T-helper 17 cell (primary cell): ENCODE measurements around the gene TM9SF4. TPM values are rescaled to one million over a fixed set of nuclear protein-coding genes. Genes with fewer than 3 reads are reported as not detected.

Experiments
- ATAC-seq: fragments of 150-1000 bp; cut with Tn5 transposase; 2 replicates; pipeline ENCODE4 v1.10.0; 2021; ENCODE audit warnings: mild to moderate bottlenecking, moderate library complexity
- DNase-seq, 3 donors: peaks; one replicate each; pipeline versions ENCODE4 v3.0.0 to v3.0.0-alpha.2; 2020 to 2021
- H3K9me3 ChIP-seq: one replicate; pipeline ENCODE4 v1.7.0; 2013; ENCODE audit warnings: low read length, mild to moderate bottlenecking; ENCODE audit not compliant: control insufficient read depth, poor library complexity, severe bottlenecking
- H3K27ac Mint-ChIP-seq: one replicate; pipeline ENCODE4 v1.8.0; 2022; ENCODE audit warnings: mild to moderate bottlenecking, moderate library complexity, mixed read lengths
- H3K27me3 Mint-ChIP-seq: one replicate; pipeline ENCODE4 v1.8.0; 2022; ENCODE audit warnings: mixed read lengths
- H3K36me3 Mint-ChIP-seq: one replicate; pipeline ENCODE4 v1.8.0; 2022; ENCODE audit warnings: low read depth, mixed read lengths
- H3K4me1 Mint-ChIP-seq: one replicate; pipeline ENCODE4 v1.8.0; 2022; ENCODE audit warnings: mild to moderate bottlenecking, mixed read lengths
- H3K4me3 Mint-ChIP-seq: one replicate; pipeline ENCODE4 v1.8.0; 2022; ENCODE audit warnings: mild to moderate bottlenecking, moderate library complexity, mixed read lengths
- total RNA-seq, 4 donors: library from RNA in 2 of 4; stranded (reverse) in 2 of 4; gene quantifications; one replicate each; pipeline ENCODE4 v1.2.3 and lab custom pipeline; 2022 to 2026

Gene TM9SF4
- total RNA-seq, 2 donors from 2014 or later = 41.2 to 42.4 TPM

DNA sequence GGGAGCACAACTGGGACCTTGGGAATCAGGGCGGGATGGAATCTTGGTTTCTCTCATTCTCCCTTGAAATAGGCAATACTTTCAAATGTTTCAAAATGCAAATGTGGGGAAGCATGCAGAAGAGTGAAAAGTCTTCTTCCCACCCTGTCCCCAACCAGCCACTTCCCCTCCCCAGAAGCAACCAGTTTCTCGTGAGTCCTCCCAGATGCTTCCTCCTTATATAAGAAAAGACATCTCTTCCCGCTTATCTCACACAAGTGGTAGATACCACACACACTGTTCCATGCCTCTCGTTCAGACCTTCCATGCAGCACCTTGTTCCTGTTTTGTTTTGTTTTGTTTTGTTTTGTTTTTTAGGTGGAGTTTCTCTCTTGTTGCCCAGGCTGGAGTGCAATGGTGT is 32.3 kb upstream of the TM9SF4 start:
- no peak overlapping the region for H3K27ac Mint-ChIP-seq
- ATAC-seq (no peak), DNase-seq (no peak)
- peaks cover 3% of the 10 kb centered on the region for H3K36me3 Mint-ChIP-seq
- H3K9me3 ChIP-seq = no peaks in the 10 kb centered on the region
- no peak overlapping the region for H3K4me3 Mint-ChIP-seq
- peaks cover 2% of the 10 kb centered on the region for H3K4me1 Mint-ChIP-seq
- peaks cover 56% of the 10 kb centered on the region for H3K27me3 Mint-ChIP-seq

DNA sequence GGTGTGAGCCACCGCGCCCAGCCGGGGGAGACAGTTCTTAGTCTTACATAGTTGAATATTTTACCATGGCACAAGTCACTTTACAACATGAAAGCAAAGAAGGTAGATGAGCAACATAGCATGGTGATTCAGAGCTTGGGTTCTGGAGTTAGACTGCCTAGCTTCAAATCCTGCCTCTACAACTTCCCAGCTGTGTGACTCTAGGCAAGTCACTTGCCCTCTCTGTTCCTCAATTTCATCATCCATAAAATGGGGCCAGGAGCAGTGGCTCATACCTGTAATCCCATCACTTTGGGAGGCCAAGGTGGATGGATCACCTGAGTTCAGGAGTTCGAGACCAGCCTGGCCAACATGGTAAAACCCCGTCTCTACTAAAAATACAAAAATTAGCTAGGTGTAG is 31.2 kb upstream of the TM9SF4 start:
- Mint-ChIP-seq H3K27ac (no peak overlapping the region), H3K4me3 (no peak overlapping the region), H3K36me3 (peaks cover 3% of the 10 kb centered on the region), H3K27me3 (peaks cover 64% of the 10 kb centered on the region), H3K4me1 (peaks cover 2% of the 10 kb centered on the region)
- DNase-seq (no peak), ATAC-seq (no peak)
- no peaks in the 10 kb centered on the region for H3K9me3 ChIP-seq

- Mint-ChIP-seq H3K27ac (no peak overlapping the region), H3K36me3 (peaks cover 3% of the 10 kb centered on the region)
- ATAC-seq = no peak
These were observed 30.7 kb upstream of the TM9SF4 start for GRCh38 chr20:32078791-32079190.

GRCh38 chr20:32079655-32080109 is 29.8 kb upstream of the TM9SF4 start:
- no peak overlapping the region for H3K27ac Mint-ChIP-seq
- ATAC-seq (no peak), DNase-seq (no peak)
- H3K27me3 Mint-ChIP-seq = peaks cover 74% of the 10 kb centered on the region
- peaks cover 2% of the 10 kb centered on the region for H3K4me1 Mint-ChIP-seq
- no peak overlapping the region for H3K4me3 Mint-ChIP-seq
- H3K36me3 Mint-ChIP-seq = peaks cover 3% of the 10 kb centered on the region
- no peaks in the 10 kb centered on the region for H3K9me3 ChIP-seq

More at GRCh38 chr20:32078791-32079190, 30.7 kb upstream of the TM9SF4 start:
- no peak overlapping the region for H3K4me3 Mint-ChIP-seq
- H3K4me1 Mint-ChIP-seq = peaks cover 2% of the 10 kb centered on the region
- H3K9me3 ChIP-seq = no peaks in the 10 kb centered on the region
- no peak for DNase-seq
- peaks cover 67% of the 10 kb centered on the region for H3K27me3 Mint-ChIP-seq

DNA sequence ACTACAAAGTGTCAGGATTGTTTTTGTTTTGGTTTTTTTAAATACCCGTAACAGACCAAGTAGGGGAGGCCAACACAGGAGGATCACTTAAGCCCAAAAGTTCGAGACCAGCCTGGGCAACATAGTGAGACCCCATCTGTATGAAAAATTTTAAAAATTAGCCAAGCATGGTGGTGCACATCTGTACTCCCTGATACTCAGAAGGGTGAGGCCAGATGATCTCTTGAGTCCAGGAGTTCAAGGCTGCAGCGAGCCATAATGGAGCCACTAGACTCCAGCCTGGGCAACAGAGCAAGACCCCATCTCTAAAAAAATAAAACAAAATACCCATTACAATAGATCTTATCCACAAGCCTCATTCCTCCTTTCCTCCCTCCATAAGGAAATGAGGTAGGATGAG is 28.7 kb upstream of the TM9SF4 start:
- H3K9me3 ChIP-seq = no peaks in the 10 kb centered on the region
- peaks cover 3% of the 10 kb centered on the region for H3K36me3 Mint-ChIP-seq
- ATAC-seq = no peak
- no peak for DNase-seq
- peak overlapping the region; percentile 19 for H3K4me3 Mint-ChIP-seq
- no peak overlapping the region for H3K27ac Mint-ChIP-seq
- H3K27me3 Mint-ChIP-seq = peaks cover 70% of the 10 kb centered on the region
- H3K4me1 Mint-ChIP-seq = peaks cover 2% of the 10 kb centered on the region

- Mint-ChIP-seq H3K36me3 (peaks cover 2% of the 10 kb centered on the region), H3K4me3 (no peak overlapping the region), H3K27me3 (peaks cover 59% of the 10 kb centered on the region), H3K27ac (no peak overlapping the region), H3K4me1 (no peaks in the 10 kb centered on the region)
- no peak for DNase-seq
- no peak for ATAC-seq
- no peaks in the 10 kb centered on the region for H3K9me3 ChIP-seq
These were observed 26.0 kb upstream of the TM9SF4 start for GRCh38 chr20:32083469-32083868.

DNA sequence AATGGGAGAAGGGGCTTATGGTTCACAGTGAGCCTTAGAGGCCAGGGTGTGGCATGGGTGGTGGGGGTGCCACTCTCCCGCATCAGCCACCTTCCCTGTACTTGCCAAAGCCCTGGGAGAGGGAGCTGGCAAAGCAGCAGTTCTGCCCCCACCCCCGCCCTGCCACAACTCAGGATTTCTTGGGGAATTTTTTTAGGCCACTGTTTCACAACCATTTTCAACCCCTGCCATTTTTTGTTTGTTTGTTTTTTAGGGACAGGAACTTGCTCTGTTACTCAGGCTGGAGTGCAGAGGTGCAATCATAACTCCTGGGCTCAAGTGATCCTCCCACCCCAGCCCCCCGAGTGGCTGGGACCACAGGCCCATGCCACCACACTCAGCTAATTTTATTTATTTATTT is 22.4 kb upstream of the TM9SF4 start:
- ATAC-seq (no peak), DNase-seq (no peak)
- Mint-ChIP-seq H3K4me3 (no peak overlapping the region), H3K4me1 (peaks cover 2% of the 10 kb centered on the region), H3K36me3 (no peaks in the 10 kb centered on the region), H3K27me3 (peaks cover 36% of the 10 kb centered on the region), H3K27ac (no peak overlapping the region)
- H3K9me3 ChIP-seq = no peaks in the 10 kb centered on the region

- no peak for ATAC-seq
- H3K36me3 Mint-ChIP-seq = no peaks in the 10 kb centered on the region
- no peaks in the 10 kb centered on the region for H3K9me3 ChIP-seq
These were observed 20.8 kb upstream of the TM9SF4 start for GRCh38 chr20:32088759-32089158.

GRCh38 chr20:32089637-32090362 is 19.7 kb upstream of the TM9SF4 start:
- H3K9me3 ChIP-seq = no peaks in the 10 kb centered on the region
- peaks cover 36% of the 10 kb centered on the region for H3K27me3 Mint-ChIP-seq
- ATAC-seq = no peak
- no peak overlapping the region for H3K27ac Mint-ChIP-seq
- no peak for DNase-seq
- peaks cover 7% of the 10 kb centered on the region for H3K4me1 Mint-ChIP-seq
- no peaks in the 10 kb centered on the region for H3K36me3 Mint-ChIP-seq
- H3K4me3 Mint-ChIP-seq = no peak overlapping the region

More at GRCh38 chr20:32088759-32089158, 20.8 kb upstream of the TM9SF4 start:
- Mint-ChIP-seq H3K4me1 (peaks cover 5% of the 10 kb centered on the region), H3K4me3 (no peak overlapping the region), H3K27me3 (peaks cover 37% of the 10 kb centered on the region), H3K27ac (no peak overlapping the region)
- DNase-seq = no peak

GRCh38 chr20:32091888-32092346 is 17.6 kb upstream of the TM9SF4 start:
- H3K4me1 Mint-ChIP-seq = peaks cover 7% of the 10 kb centered on the region
- peak; percentile 48 to 67 (median 56) for DNase-seq
- H3K27ac Mint-ChIP-seq = no peak overlapping the region
- H3K4me3 Mint-ChIP-seq = no peak overlapping the region
- H3K36me3 Mint-ChIP-seq = no peaks in the 10 kb centered on the region
- H3K9me3 ChIP-seq = no peaks in the 10 kb centered on the region
- peak; percentile 91 for ATAC-seq
- peaks cover 26% of the 10 kb centered on the region for H3K27me3 Mint-ChIP-seq

- peaks cover 60% of the 10 kb centered on the region for H3K27me3 Mint-ChIP-seq
- H3K27ac Mint-ChIP-seq = no peak overlapping the region
- H3K36me3 Mint-ChIP-seq = peaks cover 4% of the 10 kb centered on the region
- DNase-seq (no peak), ATAC-seq (no peak)
- peaks cover 3% of the 10 kb centered on the region for H3K4me1 Mint-ChIP-seq
- H3K9me3 ChIP-seq = no peaks in the 10 kb centered on the region
- H3K4me3 Mint-ChIP-seq = no peak overlapping the region
These were observed 10.7 kb upstream of the TM9SF4 start for GRCh38 chr20:32098786-32099185.

DNA sequence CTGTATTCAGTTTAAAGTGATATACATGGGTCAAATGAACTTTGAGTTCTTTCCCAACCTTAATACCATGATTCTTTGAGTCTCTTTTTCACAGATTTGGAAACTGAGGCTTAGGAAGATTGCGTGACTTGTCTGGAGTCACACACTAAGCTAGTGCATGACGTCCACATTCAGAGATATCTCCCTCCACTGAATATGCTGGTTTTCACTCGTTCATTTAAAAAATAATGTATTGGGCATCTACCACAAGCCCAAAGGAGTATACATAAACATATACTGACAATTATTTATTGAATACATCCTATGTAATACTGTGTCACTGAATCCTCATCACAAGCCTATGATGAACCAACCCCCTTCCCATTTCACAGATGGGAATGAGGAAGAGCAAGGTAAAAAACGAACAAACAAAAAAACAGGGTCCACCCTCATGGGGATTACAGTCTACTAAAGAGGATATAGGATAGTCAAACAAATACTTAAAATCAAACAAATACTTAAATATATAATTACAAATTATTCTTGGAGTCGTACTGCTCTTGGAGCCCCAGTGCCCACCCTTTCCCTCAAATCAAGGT is 611 bp upstream of the TM9SF4 start:
- Mint-ChIP-seq H3K36me3 (peaks cover 6% of the 10 kb centered on the region), H3K4me1 (peaks cover 25% of the 10 kb centered on the region), H3K27me3 (peaks cover 3% of the 10 kb centered on the region), H3K4me3 (peak overlapping the region; percentile 97), H3K27ac (peak overlapping the region; percentile 100)
- ATAC-seq (no peak), DNase-seq (no peak)
- no peaks in the 10 kb centered on the region for H3K9me3 ChIP-seq

- Mint-ChIP-seq H3K27ac (peak overlapping the region; percentile 100), H3K4me3 (peak overlapping the region; percentile 97), H3K36me3 (peaks cover 6% of the 10 kb centered on the region), H3K4me1 (peaks cover 30% of the 10 kb centered on the region), H3K27me3 (no peaks in the 10 kb centered on the region)
- DNase-seq (no peak), ATAC-seq (no peak)
- H3K9me3 ChIP-seq = no peaks in the 10 kb centered on the region
These were observed 725 bp downstream of the TM9SF4 start for GRCh38 chr20:32110173-32110704.
